HCT116 (cell line): ENCODE data around the gene LEUTX. TPM values are rescaled to one million over a fixed set of nuclear protein-coding genes. Genes with fewer than 3 reads are reported as not detected.

ENCODE experiments used
- CEBPB ChIP-seq: IDR thresholded peaks from 2 replicates; pipeline ENCODE4 v1.6.1; 2012; ENCODE audit warnings: low read depth
- EZH2phosphoT487 ChIP-seq: fragments of 200-600 bp; IDR thresholded peaks from 2 replicates; pipeline ENCODE4 v1.6.1; 2018; ENCODE audit warnings: antibody characterized with exemption, borderline replicate concordance
- POLR2AphosphoS5 ChIP-seq: IDR thresholded peaks from 2 replicates; pipeline ENCODE4 v1.6.1; 2011; ENCODE audit warnings: mild to moderate bottlenecking, low read depth, low read length, moderate library complexity
- SP1 ChIP-seq: IDR thresholded peaks from 2 replicates; pipeline ENCODE4 v1.6.1; 2012; ENCODE audit warnings: low read depth
- SRF ChIP-seq: IDR thresholded peaks from 2 replicates; pipeline ENCODE4 v1.6.1; 2012; ENCODE audit warnings: low read depth
- YY1 ChIP-seq: IDR thresholded peaks from 2 replicates; pipeline ENCODE4 v1.6.1; 2011; ENCODE audit warnings: low read length, low read depth, moderate library complexity, mild to moderate bottlenecking; ENCODE audit not compliant: insufficient replicate concordance; ENCODE audit errors: extremely low read depth
- ZFX ChIP-seq: fragments of 450-650 bp; IDR thresholded peaks from 2 replicates; pipeline ENCODE4 v1.6.1; 2017
- total RNA-seq: library from RNA; stranded (reverse); gene quantifications from one replicate; pipeline ENCODE4 v1.2.1, GENCODE V29; 2021; ENCODE audit not compliant: unreplicated experiment
- TF ChIP-seq, protein P1 (sequence below), 3 experiments: fragments of 200-600 bp in 1 of 3; sonication (generic) in 1 of 3; IDR thresholded peaks in 2 of 3; conservative IDR thresholded peaks in 1 of 3; 2 replicates each; pipeline ENCODE4 v1.5.1; 2012 to 2017; ENCODE audit warnings: low read depth in 2 of 3, low read length in 2 of 3, antibody characterized with exemption in 1 of 3, borderline replicate concordance in 1 of 3, control low read depth in 1 of 3, mild to moderate bottlenecking in 1 of 3, mixed read lengths in 1 of 3, mixed run types in 1 of 3, moderate library complexity in 1 of 3; ENCODE audit not compliant: insufficient read depth in 1 of 3
- TF ChIP-seq, protein P2 (sequence below): IDR thresholded peaks from 2 replicates; pipeline ENCODE4 v1.6.1; 2011; ENCODE audit warnings: mild to moderate bottlenecking, low read length, moderate library complexity; ENCODE audit not compliant: insufficient replicate concordance; ENCODE audit errors: extremely low read depth

Gene LEUTX
- total RNA-seq, 1 experiment from 2014 or later: not detected

DNA sequence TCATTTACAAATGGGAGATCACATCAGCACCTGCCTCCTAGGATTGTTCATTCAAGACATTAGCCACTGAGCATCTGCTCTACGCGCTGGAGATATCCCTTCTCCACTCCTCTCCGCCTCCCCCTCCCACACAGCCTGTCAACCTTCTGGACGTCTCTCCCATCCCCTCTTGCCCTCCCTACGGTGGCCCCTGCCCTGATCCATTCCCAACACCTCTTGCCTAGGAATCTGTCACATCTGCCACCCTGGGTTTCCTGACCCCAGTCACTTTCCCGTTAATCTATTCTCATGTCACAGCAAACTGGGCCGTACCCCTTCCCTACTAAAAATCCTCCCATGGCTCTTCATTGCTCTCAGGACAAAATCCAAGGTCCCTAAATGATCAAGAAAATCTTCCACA, 45.0 kb downstream of the LEUTX start (continued):
- TF ChIP-seq, protein P1, sequence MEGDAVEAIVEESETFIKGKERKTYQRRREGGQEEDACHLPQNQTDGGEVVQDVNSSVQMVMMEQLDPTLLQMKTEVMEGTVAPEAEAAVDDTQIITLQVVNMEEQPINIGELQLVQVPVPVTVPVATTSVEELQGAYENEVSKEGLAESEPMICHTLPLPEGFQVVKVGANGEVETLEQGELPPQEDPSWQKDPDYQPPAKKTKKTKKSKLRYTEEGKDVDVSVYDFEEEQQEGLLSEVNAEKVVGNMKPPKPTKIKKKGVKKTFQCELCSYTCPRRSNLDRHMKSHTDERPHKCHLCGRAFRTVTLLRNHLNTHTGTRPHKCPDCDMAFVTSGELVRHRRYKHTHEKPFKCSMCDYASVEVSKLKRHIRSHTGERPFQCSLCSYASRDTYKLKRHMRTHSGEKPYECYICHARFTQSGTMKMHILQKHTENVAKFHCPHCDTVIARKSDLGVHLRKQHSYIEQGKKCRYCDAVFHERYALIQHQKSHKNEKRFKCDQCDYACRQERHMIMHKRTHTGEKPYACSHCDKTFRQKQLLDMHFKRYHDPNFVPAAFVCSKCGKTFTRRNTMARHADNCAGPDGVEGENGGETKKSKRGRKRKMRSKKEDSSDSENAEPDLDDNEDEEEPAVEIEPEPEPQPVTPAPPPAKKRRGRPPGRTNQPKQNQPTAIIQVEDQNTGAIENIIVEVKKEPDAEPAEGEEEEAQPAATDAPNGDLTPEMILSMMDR (IDR thresholded peaks at IDR 0.05 in 2 of 3, conservative IDR thresholded peaks at IDR 0.05 in 1 of 3; ENCODE audit: borderline replicate concordance in 1 of 3, insufficient read depth in 1 of 3, low read depth in 2 of 3, low read length in 2 of 3): no peak
- TF ChIP-seq SRF (no peak), ZFX (no peak), EZH2phosphoT487 (no peak), SP1 (no peak), YY1 (no peak), CEBPB (no peak), POLR2AphosphoS5 (no peak)
- TF ChIP-seq, protein P2, sequence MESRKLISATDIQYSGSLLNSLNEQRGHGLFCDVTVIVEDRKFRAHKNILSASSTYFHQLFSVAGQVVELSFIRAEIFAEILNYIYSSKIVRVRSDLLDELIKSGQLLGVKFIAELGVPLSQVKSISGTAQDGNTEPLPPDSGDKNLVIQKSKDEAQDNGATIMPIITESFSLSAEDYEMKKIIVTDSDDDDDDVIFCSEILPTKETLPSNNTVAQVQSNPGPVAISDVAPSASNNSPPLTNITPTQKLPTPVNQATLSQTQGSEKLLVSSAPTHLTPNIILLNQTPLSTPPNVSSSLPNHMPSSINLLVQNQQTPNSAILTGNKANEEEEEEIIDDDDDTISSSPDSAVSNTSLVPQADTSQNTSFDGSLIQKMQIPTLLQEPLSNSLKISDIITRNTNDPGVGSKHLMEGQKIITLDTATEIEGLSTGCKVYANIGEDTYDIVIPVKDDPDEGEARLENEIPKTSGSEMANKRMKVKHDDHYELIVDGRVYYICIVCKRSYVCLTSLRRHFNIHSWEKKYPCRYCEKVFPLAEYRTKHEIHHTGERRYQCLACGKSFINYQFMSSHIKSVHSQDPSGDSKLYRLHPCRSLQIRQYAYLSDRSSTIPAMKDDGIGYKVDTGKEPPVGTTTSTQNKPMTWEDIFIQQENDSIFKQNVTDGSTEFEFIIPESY: no peak
